Measurements from ENCODE around the gene SPRR2A.

DNA sequence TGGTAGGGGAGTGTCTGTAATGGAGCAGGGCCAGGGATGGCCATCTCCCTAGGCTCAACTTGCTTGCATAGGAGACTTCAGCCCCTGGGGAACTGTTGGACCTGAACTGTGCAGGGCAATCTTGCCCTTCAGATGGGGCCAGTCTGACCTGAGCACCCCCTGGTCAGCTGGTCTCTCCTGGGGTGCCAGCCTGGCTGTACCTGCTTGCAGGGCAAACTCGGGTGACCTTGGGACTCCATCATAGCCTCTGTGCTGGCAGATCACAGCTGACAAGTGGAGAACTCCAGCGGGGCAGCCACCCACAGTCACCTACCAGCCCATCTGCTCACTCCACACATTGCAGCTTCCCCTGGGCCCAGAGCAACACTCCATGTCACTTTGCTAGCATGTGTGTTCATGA, 8.1 kb downstream of the SPRR2A start:
- TF ChIP-seq EZH2 (IDR thresholded peaks at IDR 0.05): no peak
- no peak for TF ChIP-seq POLR2AphosphoS5 (IDR thresholded peaks at IDR 0.05; ENCODE audit: borderline replicate concordance, low read depth, low read length)
